Muscle of leg (tissue), 16 donors: Measurements from ENCODE around the gene KHDC1. TPM values are rescaled to one million over a fixed set of nuclear protein-coding genes. Genes with fewer than 3 reads are reported as not detected.
"Not testable (repeated sequence)": the region's sequence is repeated elsewhere in the genome, so short reads cannot be mapped to it uniquely, and the experiment has no call there.

Experiments
- DNase-seq: peaks from one replicate; pipeline ENCODE4 v3.0.0; 2013
- H3K27ac ChIP-seq: one replicate; pipeline ENCODE4 v1.5.1; 2013; ENCODE audit warnings: mild to moderate bottlenecking, low read length, control low read depth
- H3K27me3 ChIP-seq: one replicate; pipeline ENCODE4 v1.6.1; 2013; ENCODE audit warnings: low read length; ENCODE audit not compliant: control insufficient read depth, insufficient read depth
- H3K36me3 ChIP-seq: one replicate; pipeline ENCODE4 v1.6.1; 2013; ENCODE audit warnings: low read length; ENCODE audit not compliant: control insufficient read depth, insufficient read depth
- H3K4me1 ChIP-seq: one replicate; pipeline ENCODE4 v1.6.1; 2013; ENCODE audit warnings: low read length; ENCODE audit not compliant: control insufficient read depth, insufficient read depth
- H3K4me3 ChIP-seq: one replicate; pipeline ENCODE4 v1.5.1; 2013; ENCODE audit warnings: low read length, control low read depth
- H3K9me3 ChIP-seq: replicated peaks from 2 replicates; pipeline ENCODE4 v1.6.1; 2013; ENCODE audit warnings: low read depth, low read length; ENCODE audit not compliant: control insufficient read depth
- WGBS: methylation state at CpG from one replicate; pipeline ENCODE4 v1.1.5; 2013; ENCODE audit warnings: missing lambda C conversion rate; ENCODE audit not compliant: insufficient coverage; 5-methylcytosine and 5-hydroxymethylcytosine counted together
- long read RNA-seq, 11 donors: transcript quantifications; one replicate each; lab custom pipeline, GENCODE V29; 2026
- polyA plus RNA-seq, 8 donors: library from polyadenylated mRNA; unstranded; fragments of 120-200 nt; gene quantifications; one replicate each; pipeline versions ENCODE4 v1.2.1 to v1.2.3, GENCODE V29; 2013; ENCODE audit warnings: inconsistent platforms in 1 of 8, low replicate concordance in 1 of 8; ENCODE audit not compliant: insufficient read length in 8 of 8, insufficient read depth in 1 of 8
- total RNA-seq: library from RNA; stranded (reverse); fragments of 120-200 nt; gene quantifications from one replicate; pipeline ENCODE4 v1.2.4, GENCODE V29; 2013

KHDC1 gene, protein sequence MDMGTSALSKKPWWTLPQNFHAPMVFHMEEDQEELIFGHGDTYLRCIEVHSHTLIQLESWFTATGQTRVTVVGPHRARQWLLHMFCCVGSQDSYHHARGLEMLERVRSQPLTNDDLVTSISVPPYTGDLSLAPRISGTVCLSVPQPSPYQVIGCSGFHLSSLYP
- total RNA-seq = 2.3 TPM
- polyA plus RNA-seq = 1 to 10 TPM; 2.9 to 7.0 (median 4.9) TPM
- long read RNA-seq, donor 1, partial matches to known transcripts = 0 of 3 reads
- long read RNA-seq, donor 1, other reads (novel, unspliced or antisense) = 0 of 3 reads
- long read RNA-seq, donor 2 = 0 reads
- long read RNA-seq, donor 3, partial matches to known transcripts = 0 of 2 reads
- long read RNA-seq, donor 3, other reads (novel, unspliced or antisense) = 0 of 2 reads
- long read RNA-seq, donor 4 = 0 reads
- long read RNA-seq, donor 5, partial matches to known transcripts = 15 of 19 reads
- long read RNA-seq, donor 5, other reads (novel, unspliced or antisense) = 0 of 19 reads
- long read RNA-seq, donor 6, partial matches to known transcripts = 0 of 2 reads
- long read RNA-seq, donor 6, other reads (novel, unspliced or antisense) = 0 of 2 reads
- long read RNA-seq, donor 7 = 0 reads
- long read RNA-seq, donor 8, partial matches to known transcripts = 0 of 1 reads
- long read RNA-seq, donor 8, other reads (novel, unspliced or antisense) = 0 of 1 reads
- long read RNA-seq, donor 9, partial matches to known transcripts = 0 of 2 reads
- long read RNA-seq, donor 9, other reads (novel, unspliced or antisense) = 0 of 2 reads
- long read RNA-seq, donor 10, partial matches to known transcripts = 5 of 7 reads
- long read RNA-seq, donor 10, other reads (novel, unspliced or antisense) = 0 of 7 reads
- long read RNA-seq, donor 11 = 0 reads

DNA sequence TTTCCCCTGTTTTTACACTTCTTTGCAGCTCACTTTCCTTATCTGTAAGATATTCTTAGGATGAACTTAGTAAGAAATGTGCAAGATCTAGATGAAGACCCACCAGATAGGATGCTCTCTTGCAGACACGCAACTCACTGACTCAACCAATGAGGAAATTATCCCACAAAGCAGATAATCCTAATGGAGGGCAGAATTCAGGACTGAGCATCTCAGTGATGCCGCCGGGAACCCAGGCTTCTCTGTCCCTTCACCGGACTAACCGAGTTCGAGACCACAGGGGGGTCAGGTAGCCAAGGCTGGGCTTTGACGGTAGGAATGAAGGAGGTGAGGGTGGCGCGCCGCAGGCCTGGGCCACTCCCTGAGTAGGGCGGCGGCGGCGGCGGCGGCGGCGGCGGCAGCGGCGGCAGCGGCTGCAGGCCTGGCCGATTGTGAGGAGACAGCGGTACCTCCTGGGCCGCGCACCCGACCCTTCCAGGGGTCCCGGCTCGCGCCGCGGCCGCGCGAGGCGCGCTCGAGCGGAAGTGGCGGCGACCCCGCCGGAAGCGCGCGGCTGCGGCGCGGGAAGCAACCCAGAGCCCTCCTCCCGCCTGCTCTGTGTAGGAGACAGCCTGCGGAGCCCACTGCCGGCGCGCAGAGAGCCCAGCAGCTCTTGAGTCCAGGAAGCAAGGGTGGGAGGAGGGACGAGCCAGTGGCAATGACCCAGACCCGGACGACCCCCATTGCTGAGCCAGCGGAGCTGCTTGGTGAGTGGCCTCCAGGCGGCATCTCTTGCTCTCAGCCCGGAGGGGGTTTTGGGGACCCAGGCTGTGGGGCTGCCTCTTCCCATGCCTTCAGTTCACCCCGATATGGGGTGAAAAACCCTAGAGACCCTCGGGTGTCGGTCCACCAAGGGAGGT, at the start of gene KHDC1:
KHDC1 (minus strand) TSS at position 526 of the 899 bp plus-strand sequence. CDS start 20,679 bp downstream, outside the sequence.
- under 1% methylated on average over 58 of the region's 63 CpGs for WGBS
- H3K36me3 ChIP-seq = no peaks in the 10 kb centered on the region
- H3K27me3 ChIP-seq = no peaks in the 10 kb centered on the region
- H3K4me1 ChIP-seq = peaks cover 7% of the 10 kb centered on the region
- H3K4me3 ChIP-seq = peak within 1 kb of the TSS; percentile 68
- H3K9me3 ChIP-seq = no peaks in the 10 kb centered on the region
- peak within 1 kb of the TSS; percentile 77 for H3K27ac ChIP-seq
- DNase-seq = peak; percentile 83

DNA sequence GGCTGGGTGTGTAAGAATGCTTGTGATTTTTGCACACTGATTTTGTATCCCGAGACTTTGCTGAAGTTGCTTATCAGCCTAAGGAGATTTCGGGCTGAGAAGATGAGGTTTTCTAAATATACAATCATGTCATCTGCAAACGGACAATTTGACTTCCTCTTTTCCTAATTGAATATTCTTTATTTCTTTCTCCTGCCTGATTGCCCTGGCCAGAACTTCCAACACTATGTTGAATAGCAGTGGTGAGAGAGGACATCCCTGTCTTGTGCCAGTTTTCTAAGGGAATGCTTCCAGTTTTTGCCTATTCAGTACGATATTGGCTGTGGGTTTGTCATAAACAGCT, 47.5 kb upstream of the KHDC1 start:
- H3K36me3 ChIP-seq, DNase-seq: not testable (repeated sequence)
- no CpG with 5 or more reads among the region's 4 CpGs for WGBS
- Histone ChIP-seq H3K4me3 (peak overlapping the region; percentile 58), H3K9me3 (peaks cover 12% of the 10 kb centered on the region), H3K4me1 (peaks cover 18% of the 10 kb centered on the region), H3K27ac (peak overlapping the region; percentile 84), H3K27me3 (peaks cover 11% of the 10 kb centered on the region)

DNA sequence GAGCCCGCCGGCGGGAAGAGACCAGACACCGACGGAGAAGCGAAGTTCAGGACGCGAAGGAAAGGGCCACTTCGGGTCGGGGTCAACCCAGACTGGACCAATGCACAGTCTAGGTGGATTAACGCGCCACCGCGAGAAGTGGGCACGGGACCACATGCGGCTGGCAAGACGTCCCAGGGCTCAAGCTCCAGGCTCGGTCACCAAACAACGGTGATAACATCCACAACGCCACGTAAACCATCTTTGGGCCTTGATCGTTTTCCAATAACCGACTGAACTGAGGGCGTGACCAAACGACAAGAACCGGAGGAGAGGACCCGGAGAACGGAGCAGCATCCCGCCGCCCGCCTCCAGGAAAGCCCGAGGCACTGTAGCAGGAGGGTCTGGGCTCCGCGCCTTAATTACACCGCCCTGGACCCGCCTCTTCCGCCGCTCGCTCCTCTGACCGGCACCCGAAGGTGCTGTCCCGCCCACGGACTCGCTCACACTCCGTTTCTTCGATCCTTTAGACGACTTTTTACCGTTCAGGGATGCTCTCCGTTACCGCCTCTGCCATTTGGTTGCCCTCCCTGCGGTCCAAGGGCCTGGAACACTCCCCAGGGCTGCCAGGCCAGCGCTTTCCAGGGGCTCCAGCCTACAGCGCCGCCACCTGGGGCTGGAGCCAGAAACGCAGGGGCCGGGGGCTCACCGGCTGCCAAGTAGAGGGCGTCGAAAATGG, 46.9 kb upstream of the KHDC1 start:
- Histone ChIP-seq H3K27ac (peak overlapping the region; percentile 84), H3K36me3 (no peaks in the 10 kb centered on the region), H3K4me1 (peaks cover 15% of the 10 kb centered on the region), H3K4me3 (peak overlapping the region; percentile 58), H3K9me3 (peaks cover 7% of the 10 kb centered on the region), H3K27me3 (peaks cover 5% of the 10 kb centered on the region)
- under 1% methylated on average over 55 of the region's 59 CpGs for WGBS
- DNase-seq = peak; percentile 84

DNA sequence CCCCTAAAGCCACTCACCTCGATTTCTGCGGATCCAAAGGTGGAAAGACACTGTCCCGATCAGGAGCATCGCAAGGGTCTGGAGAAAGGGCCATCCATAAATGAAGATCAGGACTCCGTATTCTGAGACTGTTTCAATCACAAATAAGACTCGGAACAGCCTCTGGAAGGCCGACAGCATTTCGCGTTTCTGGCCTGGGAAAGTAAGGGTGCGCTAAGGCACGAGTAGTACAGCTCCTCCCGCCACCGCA, 46.5 kb upstream of the KHDC1 start:
- Histone ChIP-seq H3K4me1 (peaks cover 10% of the 10 kb centered on the region), H3K9me3 (peaks cover 2% of the 10 kb centered on the region), H3K4me3 (peak overlapping the region; percentile 58), H3K36me3 (no peaks in the 10 kb centered on the region), H3K27me3 (peaks cover under 1% of the 10 kb centered on the region), H3K27ac (peak overlapping the region; percentile 84)
- WGBS = 1% methylated on average over 13 of the region's 13 CpGs
- peak; percentile 71 for DNase-seq

DNA sequence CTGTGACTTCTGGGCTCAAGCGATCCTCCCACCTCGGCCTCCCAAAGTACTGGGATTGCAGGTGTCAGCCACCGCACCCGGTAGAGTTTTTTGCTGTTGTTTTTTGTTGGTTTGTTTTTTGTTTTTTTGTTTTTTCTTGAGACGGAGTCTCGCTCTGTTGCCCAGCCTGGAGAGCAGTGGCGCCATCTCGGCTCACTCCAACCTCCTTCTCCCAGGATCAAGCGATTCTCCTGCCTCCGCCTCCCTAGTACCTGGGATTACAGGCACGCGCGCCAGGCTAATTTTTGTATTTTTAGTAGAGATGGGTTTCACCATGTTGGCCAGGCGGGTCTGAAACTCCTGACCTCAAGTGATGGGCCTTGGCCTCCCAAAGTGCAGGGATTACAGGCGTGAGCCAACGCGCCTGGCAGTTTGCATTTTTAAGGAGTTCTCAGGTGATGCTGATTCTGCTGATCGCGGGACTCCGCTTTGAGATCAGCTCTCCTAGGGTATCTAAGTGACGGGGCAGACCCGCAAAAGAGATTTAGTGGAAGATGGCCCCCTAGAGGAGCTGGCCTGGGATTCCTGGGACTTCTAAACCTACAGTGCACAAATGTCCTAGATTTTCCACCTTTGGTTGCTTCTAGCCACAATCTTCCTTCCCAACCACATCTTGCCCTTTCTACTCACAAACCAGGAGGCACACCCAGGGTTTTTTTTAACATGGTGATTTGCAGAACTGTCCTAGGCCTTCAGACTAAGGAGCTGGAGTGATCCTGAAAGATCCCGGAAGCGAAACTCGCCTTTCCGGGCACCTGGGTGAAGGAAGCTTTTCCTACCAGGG, 45.9 kb upstream of the KHDC1 start:
- DNase-seq = no peak
- peaks cover 10% of the 10 kb centered on the region for H3K4me1 ChIP-seq
- WGBS = 54% methylated on average over 16 of the region's 26 CpGs
- H3K36me3 ChIP-seq = no peaks in the 10 kb centered on the region
- peak overlapping the region; percentile 84 for H3K27ac ChIP-seq
- H3K4me3 ChIP-seq = peak overlapping the region; percentile 58
- peaks cover 2% of the 10 kb centered on the region for H3K9me3 ChIP-seq
- no peaks in the 10 kb centered on the region for H3K27me3 ChIP-seq

DNA sequence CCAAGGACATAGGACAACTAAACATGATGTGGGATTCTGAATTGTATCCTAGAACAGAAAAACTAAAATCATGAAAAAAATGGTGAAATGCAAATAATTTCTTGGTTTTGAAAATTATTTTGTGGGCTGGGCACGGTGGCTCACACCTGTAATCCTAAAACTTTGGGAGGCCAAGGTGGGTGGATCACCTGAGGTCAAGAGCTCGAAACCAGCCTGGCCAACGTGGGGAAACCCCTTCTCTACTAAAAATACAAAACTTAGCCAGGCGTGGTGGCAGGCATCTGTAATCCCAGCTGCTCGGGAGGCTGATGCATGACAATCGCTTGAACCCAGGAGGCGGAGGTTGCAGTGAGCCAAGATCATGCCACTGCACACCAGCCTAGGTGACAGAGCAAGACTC, 40.8 kb upstream of the KHDC1 start:
- 92% methylated on average over 5 of the region's 7 CpGs for WGBS
- not testable (repeated sequence) for DNase-seq, H3K4me3 ChIP-seq

DNA sequence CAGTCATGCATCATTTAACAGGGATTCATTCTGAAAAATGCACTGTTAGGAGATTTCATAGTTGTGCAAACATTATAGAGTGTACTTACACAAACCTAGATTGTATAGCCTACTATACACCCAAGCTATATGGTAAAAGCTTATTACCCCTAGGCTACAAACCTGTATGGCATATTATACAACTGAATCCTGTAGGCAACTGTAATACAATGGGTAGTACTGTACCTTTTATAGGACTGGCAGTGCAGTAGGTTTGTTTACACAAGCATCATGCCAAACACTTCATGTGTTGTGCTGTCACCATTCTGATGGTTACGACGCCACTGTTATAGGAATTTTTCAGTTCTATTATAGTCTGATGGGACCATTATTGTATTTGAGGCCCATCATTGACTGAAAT, 39.3 kb upstream of the KHDC1 start:
- H3K4me3 ChIP-seq = no peak overlapping the region
- no peaks in the 10 kb centered on the region for H3K27me3 ChIP-seq
- H3K9me3 ChIP-seq = no peaks in the 10 kb centered on the region
- no peaks in the 10 kb centered on the region for H3K36me3 ChIP-seq
- WGBS = no CpG with 5 or more reads among the region's 2 CpGs
- H3K27ac ChIP-seq = no peak overlapping the region
- peaks cover 8% of the 10 kb centered on the region for H3K4me1 ChIP-seq
- DNase-seq = no peak

More for the DNA sequence above, 40.8 kb upstream of the KHDC1 start:
- not testable (repeated sequence) for H3K9me3 ChIP-seq, H3K36me3 ChIP-seq, H3K27ac ChIP-seq, H3K27me3 ChIP-seq, H3K4me1 ChIP-seq

DNA sequence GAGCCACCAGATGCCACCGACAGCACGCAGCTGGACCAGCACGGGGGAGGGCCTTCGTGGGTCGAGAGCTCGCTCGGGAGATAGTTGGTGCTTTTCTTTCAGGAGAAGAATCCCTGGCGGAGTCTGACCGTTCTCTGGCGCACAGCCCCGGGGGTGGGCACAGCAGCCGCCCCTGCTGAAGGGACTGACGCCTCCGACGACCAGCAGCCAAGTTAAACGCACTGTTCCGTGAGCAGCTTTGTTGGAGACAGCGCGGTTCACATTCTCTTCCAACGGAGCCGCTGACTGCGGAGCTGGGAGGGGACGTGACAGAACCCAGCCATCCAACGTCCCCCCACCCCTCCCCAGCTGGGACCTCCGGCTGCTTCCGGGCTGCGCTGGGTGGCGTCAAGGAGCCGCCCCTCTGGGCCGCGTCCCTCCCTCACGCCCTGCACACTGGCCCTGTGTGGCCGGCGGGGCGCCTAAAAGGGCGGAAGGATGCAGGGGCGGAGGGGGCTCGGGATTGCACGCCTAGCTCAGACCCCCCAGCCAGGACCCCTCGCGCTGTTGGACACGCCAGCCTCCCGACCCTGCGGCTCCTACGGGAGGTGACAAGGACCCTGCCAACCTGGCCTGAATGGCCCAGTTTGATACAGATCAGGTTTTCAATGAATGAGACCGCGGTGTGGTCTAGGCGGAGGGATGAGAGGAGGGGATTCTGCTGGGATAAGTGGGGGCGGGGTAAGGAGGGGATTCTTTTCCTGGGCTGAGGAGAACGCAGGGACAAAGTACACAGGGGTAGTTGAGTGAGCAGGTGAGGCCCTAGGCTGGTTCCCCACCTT, 36.4 kb upstream of the KHDC1 start:
- no peaks in the 10 kb centered on the region for H3K27me3 ChIP-seq
- WGBS = 26% methylated on average over 45 of the region's 50 CpGs

More for the DNA sequence above, 36.4 kb upstream of the KHDC1 start:
- Histone ChIP-seq H3K9me3 (no peaks in the 10 kb centered on the region), H3K27ac (no peak overlapping the region), H3K36me3 (peaks cover 2% of the 10 kb centered on the region), H3K4me1 (peaks cover 8% of the 10 kb centered on the region), H3K4me3 (peak overlapping the region; percentile 45)
- DNase-seq = peak; percentile 55
